Ramos (cell line): ENCODE measurements around the gene C5AR1.
"Not testable (repeated sequence)": the region's sequence is repeated elsewhere in the genome, so short reads cannot be mapped to it uniquely, and the experiment has no call there.

Experiments
- in situ Hi-C: fragments of 300-500 bp; cut with MboI; formaldehyde crosslinking; loops from one replicate; pipeline ENCODE4 v1.14.3; 2022; ENCODE audit warnings: low sequenced_read_pairs; ENCODE audit not compliant: unreplicated experiment

Gene C5AR1

GRCh38 chr19:47358936-47359335, 49.3 kb downstream of the C5AR1 start:
- in situ Hi-C loops: no loop called here

GRCh38 chr19:47362321-47362720, 52.7 kb downstream of the C5AR1 start:
- in situ Hi-C loops: no loop called here

DNA sequence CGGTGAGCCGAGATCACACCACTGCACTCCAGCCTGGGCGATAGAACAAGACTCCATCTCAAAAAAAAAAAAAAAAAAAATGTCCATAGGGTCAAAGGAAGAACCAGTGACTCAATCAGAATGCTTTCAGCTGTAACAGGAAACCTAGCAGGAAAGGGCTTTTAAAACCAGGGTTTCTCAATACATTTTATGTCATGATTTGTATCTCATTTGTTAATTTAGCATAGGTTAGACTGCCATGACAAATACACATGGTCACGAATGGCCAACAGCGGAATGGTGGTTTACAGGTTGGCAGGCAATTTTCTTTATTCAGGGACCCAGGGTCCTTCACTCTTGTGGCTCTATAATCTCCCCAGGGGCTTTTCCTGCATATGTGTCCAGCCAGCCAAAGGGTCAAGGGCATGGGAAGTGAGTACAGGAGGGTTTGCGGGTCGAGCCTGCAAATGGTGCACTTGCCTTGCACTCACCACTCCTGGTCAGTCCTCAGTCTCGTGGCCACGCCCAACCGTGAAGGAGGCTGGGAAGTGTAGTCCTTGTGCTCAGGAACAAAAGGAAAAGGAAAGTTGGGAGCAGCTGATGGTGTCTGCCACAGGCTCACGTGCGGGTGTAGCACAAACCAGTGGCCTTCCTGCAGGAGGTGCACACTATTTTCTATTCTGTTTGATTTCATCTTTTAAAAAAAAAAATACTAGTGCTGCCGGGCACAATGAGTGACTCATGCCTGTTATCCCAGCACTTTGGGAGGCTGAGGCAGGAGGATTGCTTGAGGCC, 54.3 kb downstream of the C5AR1 start:
- in situ Hi-C loops: no loop called here

GRCh38 chr19:47365455-47365854, 55.8 kb downstream of the C5AR1 start:
- in situ Hi-C loops: not testable (repeated sequence)

DNA sequence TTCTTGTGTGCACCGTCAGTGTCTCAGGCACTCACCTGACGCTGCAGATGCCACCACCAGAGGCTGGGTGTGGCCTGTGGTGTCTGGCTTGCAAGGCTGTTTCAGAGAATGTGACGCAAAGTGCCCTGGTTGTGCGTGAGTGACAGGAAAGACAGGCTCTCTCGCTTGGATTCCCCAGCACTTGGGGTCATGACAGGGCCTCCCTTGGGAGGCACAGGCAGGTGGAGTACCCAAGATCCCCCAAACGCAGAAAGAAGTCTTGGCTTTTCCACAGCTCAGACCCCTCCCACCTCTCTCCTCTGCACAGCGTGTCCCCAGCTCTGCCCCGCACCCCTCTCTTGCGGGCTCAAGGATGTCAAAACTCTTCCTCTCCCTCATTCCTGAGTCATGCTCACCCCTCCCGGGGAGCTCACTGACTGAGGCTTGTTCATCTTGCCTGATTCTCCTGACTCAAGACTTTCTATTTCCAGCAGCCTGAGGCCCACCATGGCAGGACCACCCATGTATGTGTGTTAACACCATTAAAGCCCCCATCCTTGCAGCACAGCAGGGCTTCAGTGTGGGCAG, 60.5 kb downstream of the C5AR1 start:
- in situ Hi-C loops: no loop called here

DNA sequence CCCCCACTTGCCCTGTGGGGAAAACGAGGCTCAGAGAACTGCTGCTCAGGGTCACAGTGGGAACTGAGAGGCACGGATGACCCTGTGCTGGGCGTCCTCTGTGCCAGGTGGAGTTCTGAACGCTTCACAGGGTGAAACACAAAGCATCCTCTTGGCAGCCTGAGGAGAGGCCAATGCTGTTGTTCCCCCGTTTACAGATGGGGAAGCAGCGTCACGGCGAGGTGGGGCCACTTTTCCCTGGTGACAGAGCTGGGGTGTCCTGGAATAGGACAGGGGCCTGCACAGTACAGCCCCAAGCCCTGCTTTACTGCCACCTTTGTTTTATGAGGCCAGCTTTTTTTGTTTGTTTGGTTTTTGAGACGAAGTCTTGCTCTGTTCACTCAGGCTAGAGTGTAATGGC, 61.6 kb downstream of the C5AR1 start:
- in situ Hi-C loops: no loop called here
